IPS-15b (cell line): ENCODE measurements around the gene FBRSL1.

Experiments
- H3K27me3 ChIP-seq: one replicate; pipeline ENCODE4 v1.6.1; 2013; ENCODE audit warnings: low read length; ENCODE audit not compliant: control insufficient read depth, insufficient read depth
- H3K36me3 ChIP-seq: one replicate; pipeline ENCODE4 v1.6.1; 2013; ENCODE audit warnings: low read length; ENCODE audit not compliant: control insufficient read depth, insufficient read depth
- H3K4me1 ChIP-seq: one replicate; pipeline ENCODE4 v1.6.1; 2013; ENCODE audit warnings: mild to moderate bottlenecking, low read length; ENCODE audit not compliant: control insufficient read depth, insufficient read depth
- H3K4me3 ChIP-seq: one replicate; pipeline ENCODE4 v1.5.1; 2013; ENCODE audit warnings: low read depth, low read length
- H3K9ac ChIP-seq: one replicate; pipeline ENCODE4 v1.6.1; 2013; ENCODE audit warnings: low read depth, mild to moderate bottlenecking, low read length
- H3K9me3 ChIP-seq: one replicate; pipeline ENCODE4 v1.6.1; 2013; ENCODE audit warnings: mild to moderate bottlenecking, low read length; ENCODE audit not compliant: control insufficient read depth, insufficient read depth

The FBRSL1 gene

DNA sequence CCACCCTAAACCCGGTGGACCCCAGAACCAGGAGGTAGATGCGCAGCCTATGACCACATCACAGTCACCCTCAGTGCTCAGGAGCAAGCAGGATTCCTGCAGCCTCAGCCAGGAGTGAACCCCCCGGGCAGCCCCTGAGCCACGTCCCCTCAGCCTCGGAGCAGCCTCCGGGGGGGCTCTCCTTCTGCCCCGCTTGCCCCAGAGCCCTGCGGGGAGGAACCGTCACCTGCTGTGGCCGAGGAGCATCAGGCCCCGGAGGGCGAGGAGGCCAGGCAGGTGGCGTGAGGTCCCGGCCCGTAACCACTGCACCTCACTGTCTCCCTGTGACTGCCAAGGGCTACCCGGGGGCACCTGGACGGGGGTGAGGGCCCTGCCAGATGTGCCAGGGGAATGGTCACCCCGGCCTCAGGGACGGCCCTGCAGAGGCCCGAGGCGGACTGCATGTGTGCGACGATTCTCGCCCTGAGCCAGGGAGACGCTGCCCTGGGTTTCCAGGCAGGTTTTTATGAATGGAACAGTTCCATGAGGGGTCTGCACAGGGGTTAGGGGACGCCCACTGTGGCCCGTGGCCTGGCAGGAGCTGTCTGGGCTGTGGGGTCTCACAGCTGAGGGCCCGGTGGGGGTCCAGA, 58.6 kb downstream of the FBRSL1 start:
- Histone ChIP-seq H3K27me3 (peaks cover 56% of the 10 kb centered on the region), H3K9me3 (no peaks in the 10 kb centered on the region), H3K9ac (no peak overlapping the region), H3K36me3 (peaks cover 3% of the 10 kb centered on the region), H3K4me3 (no peak overlapping the region), H3K4me1 (no peaks in the 10 kb centered on the region)

DNA sequence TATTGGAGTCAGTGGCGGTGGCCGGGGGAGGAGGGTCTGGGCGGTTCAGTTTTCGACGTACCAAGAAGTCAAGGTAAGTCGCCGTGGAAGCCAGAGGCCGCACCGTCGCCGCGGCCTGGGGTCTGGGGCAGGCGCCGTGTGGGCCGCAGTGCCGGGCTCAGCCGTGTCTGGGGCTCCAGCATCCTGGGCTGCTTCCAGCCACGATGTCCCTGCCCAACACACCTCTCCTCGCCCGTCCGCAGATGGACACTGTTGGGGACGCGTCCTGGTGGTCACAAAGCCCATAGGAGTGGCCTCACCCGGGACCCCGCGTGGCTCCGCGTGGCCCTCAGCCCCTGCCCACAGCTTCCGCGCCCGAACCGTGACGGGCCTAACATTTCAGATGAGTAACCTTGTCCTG, 59.1 kb downstream of the FBRSL1 start:
- H3K9ac ChIP-seq: no peak overlapping the region
- H3K4me1 ChIP-seq: no peaks in the 10 kb centered on the region
- peaks cover 54% of the 10 kb centered on the region for H3K27me3 ChIP-seq
- no peaks in the 10 kb centered on the region for H3K9me3 ChIP-seq
- H3K4me3 ChIP-seq: no peak overlapping the region
- peaks cover 3% of the 10 kb centered on the region for H3K36me3 ChIP-seq

DNA sequence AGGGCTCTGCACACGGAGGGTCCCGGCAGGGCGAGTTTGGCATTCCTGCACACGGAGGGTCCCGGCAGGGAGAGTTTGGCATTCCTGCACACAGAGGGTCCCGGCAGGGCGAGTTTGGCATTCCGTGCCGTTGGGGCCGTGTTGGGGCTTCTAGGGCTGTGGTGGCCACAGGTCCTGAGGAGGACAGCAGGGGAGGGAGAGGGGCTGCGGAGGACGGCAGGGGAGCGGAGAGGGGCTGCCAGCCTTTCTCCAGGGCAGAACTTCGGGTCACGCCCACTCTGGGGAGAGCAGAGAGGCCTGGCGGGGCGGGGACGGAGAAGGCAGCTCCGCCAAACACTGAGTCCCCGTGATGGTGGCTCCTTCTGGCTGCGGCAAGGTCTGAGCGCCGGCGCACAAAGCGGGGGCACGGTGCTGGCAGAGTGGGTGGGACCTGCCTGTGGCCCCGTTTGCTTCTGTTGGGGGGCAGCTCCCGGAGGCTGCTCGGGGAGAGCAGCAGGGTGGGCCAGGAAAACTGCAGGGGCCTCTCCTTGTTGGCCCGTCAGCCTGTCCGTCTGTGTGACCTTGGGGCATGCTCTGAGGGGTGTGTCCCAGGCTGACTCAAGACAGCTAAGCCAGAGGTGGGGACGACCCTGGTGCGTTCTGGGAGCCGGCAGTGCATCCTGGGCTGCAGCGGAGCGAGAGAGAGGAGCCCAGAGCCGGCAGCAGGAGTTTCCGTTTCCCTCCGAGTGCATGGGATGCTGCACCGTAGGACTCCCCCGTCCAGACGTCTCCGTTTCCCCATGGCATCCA, 60.3 kb downstream of the FBRSL1 start:
- Histone ChIP-seq H3K9ac (no peak overlapping the region), H3K4me1 (no peaks in the 10 kb centered on the region), H3K4me3 (peak overlapping the region; percentile 37), H3K27me3 (peaks cover 45% of the 10 kb centered on the region), H3K36me3 (no peaks in the 10 kb centered on the region), H3K9me3 (no peaks in the 10 kb centered on the region)

- Histone ChIP-seq H3K4me1 (no peaks in the 10 kb centered on the region), H3K27me3 (peaks cover 40% of the 10 kb centered on the region), H3K36me3 (no peaks in the 10 kb centered on the region), H3K9me3 (no peaks in the 10 kb centered on the region), H3K4me3 (no peak overlapping the region), H3K9ac (no peak overlapping the region)
Observed at GRCh38 chr12:132550830-132551640, 61.1 kb downstream of the FBRSL1 start.

- no peak overlapping the region for H3K9ac ChIP-seq
- no peaks in the 10 kb centered on the region for H3K4me1 ChIP-seq
- no peaks in the 10 kb centered on the region for H3K36me3 ChIP-seq
- H3K4me3 ChIP-seq: no peak overlapping the region
- no peaks in the 10 kb centered on the region for H3K9me3 ChIP-seq
- H3K27me3 ChIP-seq: peaks cover 38% of the 10 kb centered on the region
Observed at GRCh38 chr12:132551641-132552031, 61.7 kb downstream of the FBRSL1 start.

GRCh38 chr12:132554845-132555630, 65.1 kb downstream of the FBRSL1 start:
- H3K4me1 ChIP-seq: no peaks in the 10 kb centered on the region
- no peaks in the 10 kb centered on the region for H3K36me3 ChIP-seq
- H3K9ac ChIP-seq: no peak overlapping the region
- no peak overlapping the region for H3K4me3 ChIP-seq
- peaks cover 33% of the 10 kb centered on the region for H3K27me3 ChIP-seq
- H3K9me3 ChIP-seq: no peaks in the 10 kb centered on the region

- Histone ChIP-seq H3K9me3 (no peaks in the 10 kb centered on the region), H3K9ac (no peak overlapping the region), H3K4me3 (no peak overlapping the region), H3K4me1 (no peaks in the 10 kb centered on the region), H3K36me3 (no peaks in the 10 kb centered on the region), H3K27me3 (peaks cover 29% of the 10 kb centered on the region)
Observed at GRCh38 chr12:132555686-132556085, 65.7 kb downstream of the FBRSL1 start.

- H3K4me1 ChIP-seq: no peaks in the 10 kb centered on the region
Observed at GRCh38 chr12:132556216-132556615, 66.3 kb downstream of the FBRSL1 start.

DNA sequence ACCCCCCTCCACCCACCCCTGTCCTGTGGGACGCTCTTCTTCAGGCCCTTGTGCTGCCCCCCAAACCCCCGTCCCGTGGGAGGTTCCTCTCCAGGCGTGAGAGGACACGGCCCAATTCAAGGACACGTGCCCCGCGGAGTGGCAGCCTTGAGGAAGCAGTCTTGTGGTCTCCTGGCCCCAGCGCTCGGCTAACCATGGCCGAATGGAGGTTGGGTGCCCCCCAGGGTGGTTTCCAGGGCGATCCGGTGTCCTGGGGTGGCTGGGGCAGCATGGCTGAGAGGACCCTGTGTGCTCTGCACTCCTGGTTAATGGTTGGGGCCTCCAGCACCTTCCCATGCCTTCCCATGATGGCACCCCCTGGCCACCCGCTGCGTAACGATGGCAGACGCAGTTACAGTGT, 66.8 kb downstream of the FBRSL1 start:
- Histone ChIP-seq H3K27me3 (peaks cover 22% of the 10 kb centered on the region), H3K9ac (no peak overlapping the region), H3K9me3 (no peaks in the 10 kb centered on the region), H3K36me3 (no peaks in the 10 kb centered on the region), H3K4me3 (no peak overlapping the region), H3K4me1 (no peaks in the 10 kb centered on the region)

More at GRCh38 chr12:132556216-132556615, 66.3 kb downstream of the FBRSL1 start:
- Histone ChIP-seq H3K4me3 (no peak overlapping the region), H3K9ac (no peak overlapping the region), H3K9me3 (no peaks in the 10 kb centered on the region), H3K36me3 (no peaks in the 10 kb centered on the region), H3K27me3 (peaks cover 24% of the 10 kb centered on the region)

DNA sequence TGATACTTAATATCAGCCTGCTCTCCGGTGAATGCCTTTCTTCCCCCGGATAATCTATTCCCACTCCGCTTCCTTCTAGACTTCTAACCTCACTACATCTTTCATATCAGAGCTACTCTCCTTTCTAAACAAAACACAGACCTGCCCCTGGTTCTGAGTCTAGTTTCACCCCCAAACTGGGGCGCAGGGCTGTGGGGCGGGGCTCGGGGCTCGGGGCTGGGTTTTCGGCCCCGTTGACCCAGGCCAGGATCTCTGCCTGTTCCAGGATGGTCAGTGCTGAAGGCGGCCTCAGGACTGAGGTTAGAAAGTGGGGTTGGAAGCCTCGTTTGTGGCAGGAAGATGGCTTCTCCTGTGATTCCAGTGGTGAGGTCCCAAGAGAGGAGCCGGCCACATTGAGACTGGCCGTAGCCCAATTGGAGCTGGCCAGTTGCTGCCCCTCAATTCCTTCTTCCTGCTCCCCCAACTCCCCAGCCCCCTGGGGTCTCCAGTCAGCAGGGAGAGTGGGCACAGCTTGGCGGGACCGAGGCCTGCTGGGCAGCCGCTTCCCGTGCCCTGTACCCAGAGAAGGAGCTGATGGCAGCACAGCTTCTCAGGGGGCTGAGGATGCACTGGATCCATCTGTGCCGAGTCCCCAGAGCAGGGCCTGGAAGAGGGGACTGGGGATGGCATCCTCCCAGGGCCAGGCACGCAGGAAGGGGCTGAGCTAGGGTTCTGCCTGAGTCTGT, 67.5 kb downstream of the FBRSL1 start:
- H3K4me1 ChIP-seq: no peaks in the 10 kb centered on the region
- H3K4me3 ChIP-seq: no peak overlapping the region
- no peaks in the 10 kb centered on the region for H3K9me3 ChIP-seq
- H3K36me3 ChIP-seq: no peaks in the 10 kb centered on the region
- H3K9ac ChIP-seq: no peak overlapping the region
- H3K27me3 ChIP-seq: peaks cover 16% of the 10 kb centered on the region
